GM08714 (cell line): Measurements from ENCODE around the gene PYY.

Experiments
- H3K4me3 ChIP-seq: fragments of 200-500 bp; sonication (Bioruptor generic); 2 replicates; pipeline ENCODE4 v1.5.1; 2014; ENCODE audit warnings: mild to moderate bottlenecking, low read length, inconsistent platforms
- ZNF274 ChIP-seq: IDR thresholded peaks from 2 replicates; pipeline ENCODE4 v1.6.1; 2012; ENCODE audit warnings: mild to moderate bottlenecking, low read depth, low read length

Gene PYY

DNA sequence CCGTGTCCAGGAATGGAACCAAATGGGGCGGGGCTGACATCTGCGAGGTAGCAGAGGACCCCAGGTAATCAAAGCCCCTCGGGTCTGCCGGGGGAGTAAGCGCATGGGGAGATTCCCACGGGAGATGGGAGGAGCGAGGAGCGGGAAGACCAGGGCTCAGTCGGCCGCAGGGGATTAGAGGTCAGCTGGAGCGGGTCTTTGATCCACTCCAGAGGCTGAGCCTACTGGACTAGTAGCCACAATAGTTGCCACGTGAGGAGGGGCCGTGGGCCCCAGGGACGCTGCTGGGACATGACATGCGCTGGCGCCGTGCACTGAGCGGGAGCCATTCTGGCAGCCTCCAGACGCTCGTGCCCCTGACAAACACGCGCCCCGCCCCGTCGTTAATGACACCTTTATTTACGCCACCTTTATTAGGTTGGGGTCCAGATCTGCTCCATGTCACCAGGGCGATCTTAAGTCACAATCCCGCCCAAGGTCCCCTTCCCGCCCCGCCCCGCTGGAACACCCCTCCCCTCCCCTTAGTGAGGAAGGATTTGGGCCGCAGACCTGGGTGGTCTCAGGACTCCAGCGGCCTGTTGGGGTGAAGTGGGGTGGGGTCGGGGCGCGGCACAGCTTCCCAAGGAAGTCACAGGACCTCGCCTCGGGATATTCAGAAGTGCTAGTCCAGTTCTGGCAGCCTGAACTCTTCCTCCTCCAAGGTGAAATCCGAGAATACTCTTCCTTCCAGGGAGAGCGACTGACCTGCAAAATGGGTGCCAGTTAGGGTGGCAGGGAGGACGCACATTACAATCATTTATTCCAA, 26.5 kb downstream of the PYY start:
- H3K4me3 ChIP-seq: no peak overlapping the region

DNA sequence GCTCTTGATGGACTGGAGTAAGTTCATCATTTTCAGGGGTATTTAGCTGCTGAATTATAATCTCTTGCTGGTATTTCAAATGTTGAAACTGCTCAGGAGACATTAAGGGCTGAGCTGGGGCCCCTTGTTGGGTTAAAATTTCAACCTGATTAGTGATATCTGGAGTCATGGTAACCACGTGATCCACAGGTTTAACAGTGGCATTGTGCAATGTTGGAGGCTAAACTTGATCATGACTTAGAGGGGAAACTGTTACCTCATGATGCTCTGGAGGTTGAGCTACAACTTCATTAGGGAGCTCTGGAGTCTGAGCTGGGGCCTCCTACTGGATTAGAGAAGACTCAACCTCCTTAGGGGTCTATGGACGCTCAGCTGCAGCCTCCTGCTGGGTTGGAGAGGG, 29.2 kb downstream of the PYY start:
- H3K4me3 ChIP-seq: no peak overlapping the region
- no peak for TF ChIP-seq ZNF274

More for the DNA sequence above, 26.5 kb downstream of the PYY start:
- no peak for TF ChIP-seq ZNF274

- TF ChIP-seq ZNF274: no peak
- no peak overlapping the region for H3K4me3 ChIP-seq
Measured at GRCh38 chr17:43920500-43921095, 33.1 kb downstream of the PYY start.

DNA sequence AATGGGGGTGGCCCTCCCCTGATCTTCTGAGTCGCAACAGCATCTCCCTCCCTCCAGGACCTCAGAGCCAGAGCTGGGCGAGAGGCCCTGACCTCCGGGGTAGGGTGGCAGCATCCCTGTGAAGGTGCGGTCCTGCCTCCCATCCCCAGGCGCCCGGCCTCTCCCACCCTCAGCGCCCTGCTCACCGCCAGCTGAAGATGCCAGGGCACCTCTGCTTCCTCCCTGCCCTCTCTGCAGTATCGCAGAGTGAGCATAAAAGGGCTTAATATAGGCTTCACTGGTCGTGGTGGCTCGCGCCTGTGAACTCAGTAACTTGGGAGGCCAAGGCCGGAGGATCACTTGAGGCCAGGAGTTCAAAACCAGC, 35.7 kb downstream of the PYY start:
- no peak for TF ChIP-seq ZNF274
- peak overlapping the region; percentile 25; the same call in 1 of the 2 replicates for H3K4me3 ChIP-seq

GRCh38 chr17:43917348-43918025, 36.3 kb downstream of the PYY start:
- TF ChIP-seq ZNF274: no peak
- peak overlapping the region; percentile 25; the same call in 1 of the 2 replicates for H3K4me3 ChIP-seq

- no peak for TF ChIP-seq ZNF274
- peak overlapping the region; percentile 0; the same call in 1 of the 2 replicates for H3K4me3 ChIP-seq
Measured at GRCh38 chr17:43917016-43917347, 36.8 kb downstream of the PYY start.

GRCh38 chr17:43916385-43916784, 37.4 kb downstream of the PYY start:
- H3K4me3 ChIP-seq: no peak overlapping the region

DNA sequence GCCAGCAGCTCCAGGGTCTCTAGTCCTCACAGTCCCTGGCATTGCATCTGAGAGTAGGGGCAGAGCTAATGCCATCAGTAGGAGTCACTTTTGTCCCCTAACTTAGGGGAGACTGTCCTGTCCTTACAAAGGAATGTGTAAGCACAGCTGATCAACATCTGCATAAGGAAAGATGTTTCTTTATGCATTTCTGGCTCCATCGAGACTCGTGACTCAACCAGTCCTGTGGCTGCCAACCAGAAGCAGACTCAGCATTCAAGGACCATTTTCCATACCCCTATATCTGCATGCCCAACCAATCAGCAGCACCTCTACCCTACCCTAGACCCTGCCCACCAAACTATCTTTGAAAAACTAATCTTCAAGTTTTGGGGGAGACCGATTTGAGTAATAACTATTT, 38.2 kb downstream of the PYY start:
- H3K4me3 ChIP-seq: no peak overlapping the region
- TF ChIP-seq ZNF274: no peak

More at GRCh38 chr17:43916385-43916784, 37.4 kb downstream of the PYY start:
- no peak for TF ChIP-seq ZNF274

- no peak for TF ChIP-seq ZNF274
- no peak overlapping the region for H3K4me3 ChIP-seq
Measured at GRCh38 chr17:43914451-43914850, 39.3 kb downstream of the PYY start.

- no peak overlapping the region for H3K4me3 ChIP-seq
- TF ChIP-seq ZNF274: no peak
Measured at GRCh38 chr17:43913584-43913983, 40.2 kb downstream of the PYY start.

- H3K4me3 ChIP-seq: no peak overlapping the region
- TF ChIP-seq ZNF274: no peak
Measured at GRCh38 chr17:43912635-43913304, 41.0 kb downstream of the PYY start.

DNA sequence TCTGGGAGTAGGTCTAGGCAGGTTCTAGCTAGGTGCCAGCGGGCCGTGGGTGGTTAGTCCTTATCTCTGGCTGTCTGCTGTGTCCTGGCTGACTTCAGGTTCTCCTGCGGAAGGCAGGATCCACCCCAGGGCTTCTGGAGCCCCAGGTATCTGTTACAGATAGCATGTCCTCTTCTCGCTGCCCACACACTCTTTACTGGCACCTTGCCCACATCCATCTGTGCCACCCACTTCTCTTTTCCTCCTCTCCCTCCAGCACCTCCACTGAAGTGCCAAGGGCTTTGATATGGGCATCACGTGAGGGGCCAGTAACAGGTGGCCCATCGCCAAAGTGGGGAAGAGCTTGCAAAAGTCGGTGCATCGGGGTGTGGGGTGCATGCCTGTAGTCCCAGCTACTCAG, 41.8 kb downstream of the PYY start:
- H3K4me3 ChIP-seq: no peak overlapping the region
- TF ChIP-seq ZNF274: no peak

DNA sequence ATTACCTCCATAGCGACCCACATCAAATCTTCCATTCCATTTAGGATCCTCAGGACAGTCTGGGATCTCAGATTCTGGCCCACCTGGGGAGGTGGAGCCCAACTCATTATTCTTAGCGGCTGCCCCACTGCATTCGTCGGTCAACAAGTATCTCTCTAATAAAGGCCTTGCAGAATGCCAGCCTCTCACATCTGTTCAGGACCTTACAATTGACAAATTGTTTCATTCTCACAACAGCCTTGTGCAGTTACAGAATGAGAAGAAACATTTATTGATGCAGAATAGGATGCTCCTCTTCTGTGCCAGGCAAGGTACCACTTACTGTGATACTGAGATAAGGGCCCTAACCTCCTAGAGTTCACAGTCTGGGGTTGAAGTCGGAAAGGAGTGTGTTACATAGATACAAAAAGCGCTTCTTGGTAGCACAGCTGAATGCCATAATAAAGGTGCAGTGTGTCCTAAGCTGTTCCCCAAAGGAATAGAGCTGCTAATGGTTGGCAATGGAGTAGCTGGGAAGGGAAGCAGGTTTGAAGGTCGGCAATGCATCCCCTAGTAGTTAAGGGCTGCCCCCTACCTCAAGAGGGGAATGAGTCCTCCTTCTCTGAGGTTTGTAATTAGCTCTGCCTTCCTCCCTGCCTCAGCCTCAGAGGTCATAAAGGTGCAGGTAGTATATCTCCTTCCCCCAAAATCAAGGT, 44.1 kb downstream of the PYY start:
- H3K4me3 ChIP-seq: no peak overlapping the region

More for the DNA sequence above, 44.1 kb downstream of the PYY start:
- no peak for TF ChIP-seq ZNF274
